ENCODE measurements around the gene FSCN2.
A peak's percentile ranks its signal among the peaks of the same experiment; 100 is the strongest.

Gene FSCN2

GRCh38 chr17:81556175-81556691 lies 28.1 kb downstream of the FSCN2 start:
- DNase-seq (ENCODE audit: low spot score) = peak; percentile 67

- DNase-seq (ENCODE audit: low spot score) = no peak
Observed at GRCh38 chr17:81556863-81557262, 28.7 kb downstream of the FSCN2 start.

- DNase-seq (ENCODE audit: low spot score) = no peak
Observed at GRCh38 chr17:81557276-81558114, 29.3 kb downstream of the FSCN2 start.

GRCh38 chr17:81558115-81558468 lies 29.9 kb downstream of the FSCN2 start:
- no peak for DNase-seq (ENCODE audit: low spot score)

- DNase-seq (ENCODE audit: low spot score) = no peak
Observed at GRCh38 chr17:81558941-81559806, 31.0 kb downstream of the FSCN2 start.

GRCh38 chr17:81561494-81561885 lies 33.3 kb downstream of the FSCN2 start:
- DNase-seq (ENCODE audit: low spot score) = no peak

GRCh38 chr17:81563861-81564586 lies 35.8 kb downstream of the FSCN2 start:
- no peak for DNase-seq (ENCODE audit: low spot score)

- no peak for DNase-seq (ENCODE audit: low spot score)
Observed at GRCh38 chr17:81564778-81565177, 36.6 kb downstream of the FSCN2 start.

- no peak for DNase-seq (ENCODE audit: low spot score)
Observed at GRCh38 chr17:81565231-81565630, 37.1 kb downstream of the FSCN2 start.

GRCh38 chr17:81566461-81567126 lies 38.4 kb downstream of the FSCN2 start:
- DNase-seq (ENCODE audit: low spot score) = peak; percentile 88

GRCh38 chr17:81567191-81567590 lies 39.0 kb downstream of the FSCN2 start:
- no peak for DNase-seq (ENCODE audit: low spot score)

- DNase-seq (ENCODE audit: low spot score) = no peak
Observed at GRCh38 chr17:81568416-81568815, 40.2 kb downstream of the FSCN2 start.

- DNase-seq (ENCODE audit: low spot score) = no peak
Observed at GRCh38 chr17:81569986-81570514, 41.9 kb downstream of the FSCN2 start.

GRCh38 chr17:81570964-81571363 lies 42.8 kb downstream of the FSCN2 start:
- DNase-seq (ENCODE audit: low spot score) = no peak

- no peak for DNase-seq (ENCODE audit: low spot score)
Observed at GRCh38 chr17:81572563-81573168, 44.5 kb downstream of the FSCN2 start.

- no peak for DNase-seq (ENCODE audit: low spot score)
Observed at GRCh38 chr17:81573794-81574642, 45.8 kb downstream of the FSCN2 start.

- no peak for DNase-seq (ENCODE audit: low spot score)
Observed at GRCh38 chr17:81574643-81574956, 46.4 kb downstream of the FSCN2 start.

- no peak for DNase-seq (ENCODE audit: low spot score)
Observed at GRCh38 chr17:81575836-81576235, 47.7 kb downstream of the FSCN2 start.

- peak; percentile 85 for DNase-seq (ENCODE audit: low spot score)
Observed at GRCh38 chr17:81576621-81577277, 48.6 kb downstream of the FSCN2 start.

All from AG20443 (cell line).